ENCODE measurements around the gene OR6N1.

- TF ChIP-seq ZNF274 (IDR thresholded peaks at IDR 0.05; ENCODE audit: low read depth, low read length): no peak
- no peak for TF ChIP-seq YY1 (IDR thresholded peaks at IDR 0.05; ENCODE audit: insufficient read depth, insufficient read length)
Measured at GRCh38 chr1:158809256-158809655, 37.3 kb upstream of the OR6N1 start.

Data from NT2/D1 (cell line).